ENCODE data around the gene SMC5. TPM values are rescaled to one million over a fixed set of nuclear protein-coding genes. Genes with fewer than 3 reads are reported as not detected.

SMC5 gene
- total and polyA plus RNA-seq, 2 experiments from 2014 or later: 9.0 to 15.3 TPM

GRCh38 chr9:70297141-70297540, 38.4 kb downstream of the SMC5 start:
- Histone ChIP-seq H3K36me3 (peaks cover 28% of the 10 kb centered on the region), H3K27me3 (no peaks in the 10 kb centered on the region), H3K27ac (no peak overlapping the region), H3K4me1 (ENCODE audit: low read depth) (no peaks in the 10 kb centered on the region), H3K4me3 (no peak overlapping the region), H3K9me3 (ENCODE audit: low read depth) (no peaks in the 10 kb centered on the region)
- DNase-seq (ENCODE audit: low read depth in 1 of 2, low spot score in 1 of 2): no peak
- no peak for TF ChIP-seq CTCF (IDR thresholded peaks at IDR 0.05; ENCODE audit: low read depth, low read length)

- Histone ChIP-seq H3K27me3 (no peaks in the 10 kb centered on the region), H3K36me3 (peaks cover 30% of the 10 kb centered on the region), H3K27ac (no peak overlapping the region), H3K4me3 (no peak overlapping the region), H3K9me3 (ENCODE audit: low read depth) (no peaks in the 10 kb centered on the region), H3K4me1 (ENCODE audit: low read depth) (no peaks in the 10 kb centered on the region)
- DNase-seq (ENCODE audit: low read depth in 1 of 2, low spot score in 1 of 2): no peak
- TF ChIP-seq CTCF (IDR thresholded peaks at IDR 0.05; ENCODE audit: low read depth, low read length): no peak
These were observed 39.5 kb downstream of the SMC5 start for GRCh38 chr9:70298245-70298771.

GRCh38 chr9:70303268-70303667, 44.5 kb downstream of the SMC5 start:
- TF ChIP-seq CTCF (IDR thresholded peaks at IDR 0.05; ENCODE audit: low read depth, low read length): no peak
- Histone ChIP-seq H3K27me3 (no peaks in the 10 kb centered on the region), H3K4me3 (no peak overlapping the region), H3K9me3 (ENCODE audit: low read depth) (no peaks in the 10 kb centered on the region), H3K4me1 (ENCODE audit: low read depth) (no peaks in the 10 kb centered on the region), H3K36me3 (peaks cover 40% of the 10 kb centered on the region), H3K27ac (no peak overlapping the region)
- DNase-seq (ENCODE audit: low read depth in 1 of 2, low spot score in 1 of 2): peak in 1 of 2 donors; percentile 62

GRCh38 chr9:70304810-70305209, 46.0 kb downstream of the SMC5 start:
- H3K4me1 ChIP-seq (ENCODE audit: low read depth): no peaks in the 10 kb centered on the region
- H3K36me3 ChIP-seq: peaks cover 38% of the 10 kb centered on the region
- no peak overlapping the region for H3K4me3 ChIP-seq
- no peak for TF ChIP-seq CTCF (IDR thresholded peaks at IDR 0.05; ENCODE audit: low read depth, low read length)
- H3K27me3 ChIP-seq: no peaks in the 10 kb centered on the region
- no peaks in the 10 kb centered on the region for H3K9me3 ChIP-seq (ENCODE audit: low read depth)
- no peak for DNase-seq (ENCODE audit: low read depth in 1 of 2, low spot score in 1 of 2)
- no peak overlapping the region for H3K27ac ChIP-seq

- H3K27ac ChIP-seq: no peak overlapping the region
- H3K36me3 ChIP-seq: peaks cover 40% of the 10 kb centered on the region
- H3K4me3 ChIP-seq: no peak overlapping the region
- no peaks in the 10 kb centered on the region for H3K4me1 ChIP-seq (ENCODE audit: low read depth)
- no peaks in the 10 kb centered on the region for H3K27me3 ChIP-seq
- no peaks in the 10 kb centered on the region for H3K9me3 ChIP-seq (ENCODE audit: low read depth)
- no peak for TF ChIP-seq CTCF (IDR thresholded peaks at IDR 0.05; ENCODE audit: low read depth, low read length)
- DNase-seq (ENCODE audit: low read depth in 1 of 2, low spot score in 1 of 2): peak in 1 of 2 donors; percentile 12
These were observed 56.6 kb downstream of the SMC5 start for GRCh38 chr9:70315389-70315788.

GRCh38 chr9:70318002-70318401, 59.2 kb downstream of the SMC5 start:
- no peak for DNase-seq (ENCODE audit: low read depth in 1 of 2, low spot score in 1 of 2)
- H3K27me3 ChIP-seq: no peaks in the 10 kb centered on the region
- no peak overlapping the region for H3K27ac ChIP-seq
- H3K4me1 ChIP-seq (ENCODE audit: low read depth): no peaks in the 10 kb centered on the region
- TF ChIP-seq CTCF (IDR thresholded peaks at IDR 0.05; ENCODE audit: low read depth, low read length): no peak
- no peaks in the 10 kb centered on the region for H3K9me3 ChIP-seq (ENCODE audit: low read depth)
- H3K4me3 ChIP-seq: no peak overlapping the region
- peaks cover 55% of the 10 kb centered on the region for H3K36me3 ChIP-seq

Measured in cardiac muscle cell (in vitro differentiated cells and primary cell).